Measurements from ENCODE around the gene OXNAD1. TPM values are rescaled to one million over a fixed set of nuclear protein-coding genes. Genes with fewer than 3 reads are reported as not detected.
A peak's percentile ranks its signal among the peaks of the same experiment; 100 is the strongest.

OXNAD1 gene
- total and polyA plus RNA-seq, 5 donors from 2014 or later: 31.1 to 109 (median 60.6) TPM

GRCh38 chr3:16279010-16279801 lies 14.2 kb downstream of the OXNAD1 start:
- no peak overlapping the region for H3K27ac Mint-ChIP-seq
- DNase-seq (no peak), ATAC-seq (ENCODE audit: low read depth in 2 of 2) (no peak)
- Histone ChIP-seq H3K4me3 (ENCODE audit: low read depth, low read length) (no peak overlapping the region), H3K4me1 (ENCODE audit: control insufficient read depth, insufficient read depth, low read length, poor library complexity, severe bottlenecking) (no peaks in the 10 kb centered on the region), H3K36me3 (ENCODE audit: control insufficient read depth, insufficient read depth, low read length) (peaks cover 6% of the 10 kb centered on the region), H3K27ac (ENCODE audit: insufficient read depth, low read length, poor library complexity, severe bottlenecking) (no peak overlapping the region), H3K27me3 (ENCODE audit: control insufficient read depth, insufficient read depth, low read length) (no peaks in the 10 kb centered on the region), H3K9me3 (ENCODE audit: control insufficient read depth in 2 of 2, low read length in 2 of 2) (no peaks in the 10 kb centered on the region)
- H3K36me3 Mint-ChIP-seq: peaks cover 22% of the 10 kb centered on the region
- no peaks in the 10 kb centered on the region for H3K9me3 Mint-ChIP-seq
- H3K27me3 Mint-ChIP-seq: no peaks in the 10 kb centered on the region
- no peak overlapping the region for H3K4me3 Mint-ChIP-seq
- peaks cover 0 to 12% (median 5%) of the 10 kb centered on the region in 4 donors for H3K4me1 Mint-ChIP-seq

- DNase-seq: no peak
- Histone ChIP-seq H3K4me1 (ENCODE audit: control insufficient read depth, insufficient read depth, low read length, poor library complexity, severe bottlenecking) (peaks cover 12% of the 10 kb centered on the region), H3K4me3 (ENCODE audit: low read depth, low read length) (no peak overlapping the region), H3K27me3 (ENCODE audit: control insufficient read depth, insufficient read depth, low read length) (no peaks in the 10 kb centered on the region), H3K27ac (ENCODE audit: insufficient read depth, low read length, poor library complexity, severe bottlenecking) (no peak overlapping the region), H3K36me3 (ENCODE audit: control insufficient read depth, insufficient read depth, low read length) (peaks cover 6% of the 10 kb centered on the region), H3K9me3 (ENCODE audit: control insufficient read depth in 2 of 2, low read length in 2 of 2) (no peaks in the 10 kb centered on the region)
- Mint-ChIP-seq H3K4me3 (no peak overlapping the region), H3K9me3 (no peaks in the 10 kb centered on the region), H3K27me3 (no peaks in the 10 kb centered on the region), H3K4me1 (peaks cover 12 to 26% (median 17%) of the 10 kb centered on the region in 4 donors), H3K27ac (no peak overlapping the region), H3K36me3 (peaks cover 17% of the 10 kb centered on the region)
- no peak for ATAC-seq (ENCODE audit: low read depth in 2 of 2)
Observed at GRCh38 chr3:16280671-16281070, 15.7 kb downstream of the OXNAD1 start.

GRCh38 chr3:16284633-16285032 lies 19.6 kb downstream of the OXNAD1 start:
- H3K27ac Mint-ChIP-seq: peak overlapping the region; percentile 94 to 98 (median 96)
- Histone ChIP-seq H3K4me1 (ENCODE audit: control insufficient read depth, insufficient read depth, low read length, poor library complexity, severe bottlenecking) (peaks cover 51% of the 10 kb centered on the region), H3K27me3 (ENCODE audit: control insufficient read depth, insufficient read depth, low read length) (no peaks in the 10 kb centered on the region), H3K36me3 (ENCODE audit: control insufficient read depth, insufficient read depth, low read length) (no peaks in the 10 kb centered on the region), H3K9me3 (ENCODE audit: control insufficient read depth in 2 of 2, low read length in 2 of 2) (no peaks in the 10 kb centered on the region), H3K27ac (ENCODE audit: insufficient read depth, low read length, poor library complexity, severe bottlenecking) (peak overlapping the region; percentile 86), H3K4me3 (ENCODE audit: low read depth, low read length) (peak overlapping the region; percentile 100)
- no peaks in the 10 kb centered on the region for H3K9me3 Mint-ChIP-seq
- peaks cover 25 to 50% (median 32%) of the 10 kb centered on the region in 4 donors for H3K4me1 Mint-ChIP-seq
- ATAC-seq (ENCODE audit: low read depth in 2 of 2) (no peak), DNase-seq (no peak)
- no peaks in the 10 kb centered on the region for H3K27me3 Mint-ChIP-seq
- H3K4me3 Mint-ChIP-seq: peak overlapping the region; percentile 77 to 99 (median 94)
- peaks cover 21% of the 10 kb centered on the region for H3K36me3 Mint-ChIP-seq

GRCh38 chr3:16286161-16286560 lies 21.1 kb downstream of the OXNAD1 start:
- ATAC-seq (ENCODE audit: low read depth in 2 of 2): peak; percentile 93 to 94
- no peaks in the 10 kb centered on the region for H3K9me3 Mint-ChIP-seq
- H3K27me3 Mint-ChIP-seq: no peaks in the 10 kb centered on the region
- Histone ChIP-seq H3K27me3 (ENCODE audit: control insufficient read depth, insufficient read depth, low read length) (no peaks in the 10 kb centered on the region), H3K9me3 (ENCODE audit: control insufficient read depth in 2 of 2, low read length in 2 of 2) (no peaks in the 10 kb centered on the region), H3K36me3 (ENCODE audit: control insufficient read depth, insufficient read depth, low read length) (no peaks in the 10 kb centered on the region), H3K4me1 (ENCODE audit: control insufficient read depth, insufficient read depth, low read length, poor library complexity, severe bottlenecking) (peaks cover 67% of the 10 kb centered on the region), H3K27ac (ENCODE audit: insufficient read depth, low read length, poor library complexity, severe bottlenecking) (peak overlapping the region; percentile 86), H3K4me3 (ENCODE audit: low read depth, low read length) (peak overlapping the region; percentile 100)
- H3K4me1 Mint-ChIP-seq: peaks cover 38 to 66% (median 47%) of the 10 kb centered on the region in 4 donors
- peak overlapping the region; percentile 94 to 98 (median 96) for H3K27ac Mint-ChIP-seq
- H3K36me3 Mint-ChIP-seq: peaks cover 21% of the 10 kb centered on the region
- DNase-seq: peak; percentile 52 to 92 (median 83)
- peak overlapping the region; percentile 94 to 99 (median 96) for H3K4me3 Mint-ChIP-seq

- Mint-ChIP-seq H3K9me3 (no peaks in the 10 kb centered on the region), H3K36me3 (peaks cover 21% of the 10 kb centered on the region), H3K4me1 (peaks cover 41 to 73% (median 53%) of the 10 kb centered on the region in 4 donors), H3K27me3 (no peaks in the 10 kb centered on the region), H3K27ac (peak overlapping the region; percentile 94 to 98 (median 96)), H3K4me3 (peak overlapping the region; percentile 94 to 99 (median 96))
- Histone ChIP-seq H3K4me3 (ENCODE audit: low read depth, low read length) (peak overlapping the region; percentile 100), H3K36me3 (ENCODE audit: control insufficient read depth, insufficient read depth, low read length) (no peaks in the 10 kb centered on the region), H3K27ac (ENCODE audit: insufficient read depth, low read length, poor library complexity, severe bottlenecking) (peak overlapping the region; percentile 86), H3K9me3 (ENCODE audit: control insufficient read depth in 2 of 2, low read length in 2 of 2) (no peaks in the 10 kb centered on the region), H3K4me1 (ENCODE audit: control insufficient read depth, insufficient read depth, low read length, poor library complexity, severe bottlenecking) (peaks cover 75% of the 10 kb centered on the region), H3K27me3 (ENCODE audit: control insufficient read depth, insufficient read depth, low read length) (no peaks in the 10 kb centered on the region)
- DNase-seq (peak in 1 of 3 donors; percentile 42), ATAC-seq (ENCODE audit: low read depth in 2 of 2) (no peak)
Observed at GRCh38 chr3:16286751-16287543, 21.9 kb downstream of the OXNAD1 start.

GRCh38 chr3:16288664-16289063 lies 23.7 kb downstream of the OXNAD1 start:
- peak overlapping the region; percentile 86 for H3K27ac ChIP-seq (ENCODE audit: insufficient read depth, low read length, poor library complexity, severe bottlenecking)
- peaks cover 84% of the 10 kb centered on the region for H3K4me1 ChIP-seq (ENCODE audit: control insufficient read depth, insufficient read depth, low read length, poor library complexity, severe bottlenecking)
- H3K4me1 Mint-ChIP-seq: peaks cover 41 to 79% (median 56%) of the 10 kb centered on the region in 4 donors
- peaks cover 0 to 5% of the 10 kb centered on the region in 2 experiments for H3K9me3 ChIP-seq (ENCODE audit: control insufficient read depth in 2 of 2, low read length in 2 of 2)
- peak overlapping the region; percentile 94 to 98 (median 96) for H3K27ac Mint-ChIP-seq
- H3K36me3 Mint-ChIP-seq: peaks cover 14% of the 10 kb centered on the region
- H3K4me3 Mint-ChIP-seq: peak overlapping the region; percentile 94 to 99 (median 96)
- no peaks in the 10 kb centered on the region for H3K27me3 Mint-ChIP-seq
- H3K36me3 ChIP-seq (ENCODE audit: control insufficient read depth, insufficient read depth, low read length): peaks cover 4% of the 10 kb centered on the region
- peak overlapping the region; percentile 100 for H3K4me3 ChIP-seq (ENCODE audit: low read depth, low read length)
- H3K27me3 ChIP-seq (ENCODE audit: control insufficient read depth, insufficient read depth, low read length): no peaks in the 10 kb centered on the region
- peak in 1 of 3 donors; percentile 39 for DNase-seq
- ATAC-seq (ENCODE audit: low read depth in 2 of 2): no peak
- H3K9me3 Mint-ChIP-seq: peaks cover 0 to 4% (median 0%) of the 10 kb centered on the region in 7 donors

- Histone ChIP-seq H3K9me3 (ENCODE audit: control insufficient read depth in 2 of 2, low read length in 2 of 2) (peaks cover 0 to 9% of the 10 kb centered on the region in 2 experiments), H3K4me3 (ENCODE audit: low read depth, low read length) (peak overlapping the region; percentile 100), H3K36me3 (ENCODE audit: control insufficient read depth, insufficient read depth, low read length) (peaks cover 4% of the 10 kb centered on the region), H3K4me1 (ENCODE audit: control insufficient read depth, insufficient read depth, low read length, poor library complexity, severe bottlenecking) (peaks cover 85% of the 10 kb centered on the region), H3K27ac (ENCODE audit: insufficient read depth, low read length, poor library complexity, severe bottlenecking) (peak overlapping the region; percentile 86), H3K27me3 (ENCODE audit: control insufficient read depth, insufficient read depth, low read length) (no peaks in the 10 kb centered on the region)
- no peak for DNase-seq
- H3K4me1 Mint-ChIP-seq: peaks cover 41 to 81% (median 54%) of the 10 kb centered on the region in 4 donors
- H3K4me3 Mint-ChIP-seq: peak overlapping the region; percentile 94 to 99 (median 96)
- ATAC-seq (ENCODE audit: low read depth in 2 of 2): no peak
- no peaks in the 10 kb centered on the region for H3K27me3 Mint-ChIP-seq
- peaks cover 17% of the 10 kb centered on the region for H3K36me3 Mint-ChIP-seq
- peaks cover 0 to 8% (median 0%) of the 10 kb centered on the region in 7 donors for H3K9me3 Mint-ChIP-seq
- H3K27ac Mint-ChIP-seq: peak overlapping the region; percentile 94 to 98 (median 96)
Observed at GRCh38 chr3:16289144-16289889, 24.3 kb downstream of the OXNAD1 start.

Measured in CD4-positive, CD25-positive, alpha-beta regulatory T cell (primary cell).